ENCODE measurements around the gene SP140. TPM values are rescaled to one million over a fixed set of nuclear protein-coding genes. Genes with fewer than 3 reads are reported as not detected.

SP140 gene
- total RNA-seq, 2 donors from 2014 or later: 1.7 to 2.2 TPM

DNA sequence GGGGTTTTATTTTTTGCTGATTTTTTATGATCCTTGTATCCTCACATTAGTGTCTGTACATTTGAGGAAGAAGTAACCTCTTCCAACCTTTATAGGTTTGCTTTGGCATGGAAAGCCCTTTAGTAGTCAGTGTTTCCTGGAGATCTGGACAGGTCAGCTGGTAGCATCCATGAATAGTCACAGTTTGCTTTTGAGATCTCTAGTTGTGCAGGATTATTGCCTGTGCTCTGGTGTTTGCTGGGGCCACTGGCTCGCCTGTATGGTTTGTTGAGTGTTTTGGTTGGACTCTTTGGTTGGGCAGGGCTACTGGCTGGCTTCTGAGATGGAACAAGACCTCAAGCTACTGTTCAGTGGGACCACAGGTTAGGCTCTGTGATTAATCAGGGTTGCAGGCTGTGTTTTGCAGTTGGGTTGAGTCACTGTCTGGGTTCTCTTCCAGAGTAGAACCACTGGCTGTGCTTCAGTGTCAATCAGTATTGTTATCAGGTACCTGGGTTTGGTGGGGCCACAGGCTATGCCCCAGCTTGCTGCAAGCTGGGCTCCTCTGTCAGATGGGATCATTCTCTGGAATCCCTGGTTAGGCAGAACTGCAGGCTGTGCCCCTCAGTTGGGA, 121.5 kb downstream of the SP140 start:
- intact Hi-C loops (cut with DNase I): no loop called here
- no peaks in the 10 kb centered on the region for H3K4me1 ChIP-seq
- no peak overlapping the region for H3K9ac ChIP-seq (ENCODE audit: low read depth in 2 of 2, low read length in 2 of 2)
- H3K27me3 ChIP-seq: no peaks in the 10 kb centered on the region
- no peak for DNase-seq
- no peaks in the 10 kb centered on the region for H3K9me3 ChIP-seq
- no peak overlapping the region for H3K4me3 ChIP-seq
- TF ChIP-seq, protein P1, sequence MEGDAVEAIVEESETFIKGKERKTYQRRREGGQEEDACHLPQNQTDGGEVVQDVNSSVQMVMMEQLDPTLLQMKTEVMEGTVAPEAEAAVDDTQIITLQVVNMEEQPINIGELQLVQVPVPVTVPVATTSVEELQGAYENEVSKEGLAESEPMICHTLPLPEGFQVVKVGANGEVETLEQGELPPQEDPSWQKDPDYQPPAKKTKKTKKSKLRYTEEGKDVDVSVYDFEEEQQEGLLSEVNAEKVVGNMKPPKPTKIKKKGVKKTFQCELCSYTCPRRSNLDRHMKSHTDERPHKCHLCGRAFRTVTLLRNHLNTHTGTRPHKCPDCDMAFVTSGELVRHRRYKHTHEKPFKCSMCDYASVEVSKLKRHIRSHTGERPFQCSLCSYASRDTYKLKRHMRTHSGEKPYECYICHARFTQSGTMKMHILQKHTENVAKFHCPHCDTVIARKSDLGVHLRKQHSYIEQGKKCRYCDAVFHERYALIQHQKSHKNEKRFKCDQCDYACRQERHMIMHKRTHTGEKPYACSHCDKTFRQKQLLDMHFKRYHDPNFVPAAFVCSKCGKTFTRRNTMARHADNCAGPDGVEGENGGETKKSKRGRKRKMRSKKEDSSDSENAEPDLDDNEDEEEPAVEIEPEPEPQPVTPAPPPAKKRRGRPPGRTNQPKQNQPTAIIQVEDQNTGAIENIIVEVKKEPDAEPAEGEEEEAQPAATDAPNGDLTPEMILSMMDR (IDR thresholded peaks at IDR 0.05): no peak
- H3K36me3 ChIP-seq: no peaks in the 10 kb centered on the region
- H3K27ac ChIP-seq: no peak overlapping the region

DNA sequence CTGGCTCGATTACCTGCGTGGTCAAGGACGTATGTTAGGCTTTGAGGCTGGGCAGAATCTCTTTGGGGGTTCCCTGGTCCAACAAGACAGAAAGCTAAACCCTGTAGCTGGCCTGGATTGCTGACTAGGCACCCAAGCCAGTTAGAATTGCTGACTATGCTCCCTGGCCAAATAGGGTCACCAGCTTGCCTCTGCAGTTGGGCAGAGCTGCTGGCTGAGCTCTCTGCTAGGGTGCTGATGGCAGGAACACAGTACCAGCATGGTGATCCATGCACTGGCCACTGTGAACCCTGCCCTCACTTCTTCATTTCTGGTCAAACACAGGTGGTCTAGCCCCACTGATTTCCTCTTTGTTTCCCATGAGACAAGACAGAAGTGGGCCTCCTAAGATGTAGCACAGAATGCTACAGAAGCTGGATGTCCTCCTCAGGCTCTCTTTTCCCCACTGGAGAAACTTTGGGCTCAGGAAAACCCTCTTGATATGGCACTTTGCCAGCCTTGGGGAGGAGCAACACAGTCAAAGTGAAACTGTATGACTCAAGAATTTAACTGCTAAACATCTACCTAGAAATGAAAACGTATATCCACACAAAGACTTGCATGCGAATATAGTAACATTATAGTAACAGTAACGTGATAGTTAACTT, 122.2 kb downstream of the SP140 start:
- DNase-seq: no peak

DNA sequence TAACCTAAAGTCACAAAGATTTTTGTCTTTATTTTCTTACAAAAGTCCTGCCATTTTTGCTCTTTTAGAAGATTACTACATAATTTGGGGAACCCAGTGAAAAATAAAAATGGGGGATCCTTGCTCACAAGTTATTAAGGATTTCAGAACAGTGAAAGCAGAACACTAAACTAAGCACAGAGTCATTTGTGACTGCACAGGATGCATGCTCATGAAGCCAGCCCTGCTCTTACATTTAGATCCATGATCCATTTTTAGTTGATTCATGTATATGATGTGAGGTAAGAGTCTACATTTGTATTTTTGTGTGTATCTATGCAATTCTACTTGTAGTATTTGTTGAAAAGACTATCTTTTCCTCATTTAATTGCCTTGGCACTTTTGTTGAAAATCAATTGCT, 123.3 kb downstream of the SP140 start:
- no peak overlapping the region for H3K27ac ChIP-seq
- no peak overlapping the region for H3K9ac ChIP-seq (ENCODE audit: low read depth in 2 of 2, low read length in 2 of 2)
- no peaks in the 10 kb centered on the region for H3K4me1 ChIP-seq
- no peak overlapping the region for H3K4me3 ChIP-seq
- H3K9me3 ChIP-seq: no peaks in the 10 kb centered on the region
- TF ChIP-seq, protein P1 (IDR thresholded peaks at IDR 0.05): no peak
- intact Hi-C loops (cut with DNase I): no loop called here
- H3K27me3 ChIP-seq: no peaks in the 10 kb centered on the region
- no peaks in the 10 kb centered on the region for H3K36me3 ChIP-seq
- no peak for DNase-seq

More for the DNA sequence above, 122.2 kb downstream of the SP140 start:
- no peak overlapping the region for H3K27ac ChIP-seq
- H3K4me3 ChIP-seq: no peak overlapping the region
- H3K27me3 ChIP-seq: no peaks in the 10 kb centered on the region
- H3K9me3 ChIP-seq: no peaks in the 10 kb centered on the region
- intact Hi-C loops (cut with DNase I): no loop called here
- H3K9ac ChIP-seq (ENCODE audit: low read depth in 2 of 2, low read length in 2 of 2): no peak overlapping the region
- no peaks in the 10 kb centered on the region for H3K4me1 ChIP-seq
- no peaks in the 10 kb centered on the region for H3K36me3 ChIP-seq
- TF ChIP-seq, protein P1 (IDR thresholded peaks at IDR 0.05): no peak

DNA sequence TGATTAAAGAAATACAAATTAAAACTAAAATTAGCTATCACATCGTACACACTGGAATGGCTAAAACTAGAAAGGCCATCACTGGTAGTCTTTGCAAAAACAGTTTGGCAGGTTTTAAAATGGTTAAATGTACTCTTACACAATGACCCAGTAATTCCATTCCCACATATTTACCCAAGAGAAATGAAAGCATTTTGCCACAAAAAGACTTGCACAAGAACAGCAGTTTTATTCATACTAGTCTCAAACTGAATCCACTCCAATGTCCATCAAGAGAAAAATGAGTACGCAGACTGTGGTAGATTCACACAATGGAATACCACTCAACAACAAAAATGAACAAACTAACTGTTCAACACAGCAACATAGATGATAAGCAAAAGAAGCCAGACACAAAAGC, 130.5 kb downstream of the SP140 start:
- Histone ChIP-seq H3K9ac (ENCODE audit: low read depth in 2 of 2, low read length in 2 of 2) (no peak overlapping the region), H3K4me3 (no peak overlapping the region), H3K27ac (no peak overlapping the region), H3K36me3 (no peaks in the 10 kb centered on the region), H3K4me1 (no peaks in the 10 kb centered on the region), H3K9me3 (no peaks in the 10 kb centered on the region), H3K27me3 (no peaks in the 10 kb centered on the region)
- no peak for DNase-seq
- TF ChIP-seq, protein P1 (IDR thresholded peaks at IDR 0.05): no peak
- intact Hi-C loops (cut with DNase I): no loop called here

DNA sequence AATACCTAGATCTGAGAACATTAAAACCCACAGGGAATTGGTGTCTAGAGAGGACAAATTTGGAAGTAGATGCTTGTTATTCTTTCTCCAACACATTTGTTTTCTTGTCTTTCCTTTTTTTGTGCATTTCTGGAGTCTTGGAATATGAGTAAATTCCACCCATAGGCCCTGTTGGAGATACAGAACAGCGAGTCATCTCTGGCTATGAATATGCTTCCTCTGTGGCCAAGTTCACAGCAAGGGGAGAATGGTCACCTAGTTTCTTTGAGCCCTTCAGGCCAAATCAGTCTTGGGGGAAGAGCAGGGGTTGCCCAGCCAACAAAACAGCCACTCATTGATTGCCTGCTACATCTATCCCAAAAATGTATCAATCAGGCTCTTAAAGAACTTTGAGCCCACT, 132.8 kb downstream of the SP140 start:
- Histone ChIP-seq H3K9me3 (no peaks in the 10 kb centered on the region), H3K27ac (no peak overlapping the region), H3K36me3 (no peaks in the 10 kb centered on the region), H3K4me3 (no peak overlapping the region), H3K4me1 (no peaks in the 10 kb centered on the region), H3K27me3 (no peaks in the 10 kb centered on the region), H3K9ac (ENCODE audit: low read depth in 2 of 2, low read length in 2 of 2) (no peak overlapping the region)
- intact Hi-C loops (cut with DNase I): no loop called here
- TF ChIP-seq, protein P1 (IDR thresholded peaks at IDR 0.05): no peak
- DNase-seq: no peak

Measured in colonic mucosa (tissue), 4 donors.